Stimulated activated naive CD8-positive, alpha-beta T cell treated with anti-CD3 and anti-CD28 coated beads, Interleukin-15, Interleukin-2, amounts not matched to agents 100 U/mL and 50 U/mL, for 24 hours (primary cell): ENCODE data around the gene DYNC1H1.

Source experiments
- ATAC-seq: fragments of 150-1000 bp; cut with Tn5 transposase; one replicate; pipeline ENCODE4 v1.10.0; 2021
- DNase-seq: peaks from one replicate; pipeline ENCODE4 v3.0.0; 2021

The DYNC1H1 gene

GRCh38 chr14:101964297-101965180 is at the start of gene DYNC1H1:
TSS of gene DYNC1H1 (plus strand) at chr14:101964573. CDS start at chr14:101964692, 119 bp downstream.
- ATAC-seq, result peak; percentile 88

GRCh38 chr14:101915871-101916815 is 48.2 kb upstream of the DYNC1H1 start:
- ATAC-seq, result no peak
- no peak for DNase-seq

More at GRCh38 chr14:101964297-101965180, at the start of gene DYNC1H1:
- DNase-seq, result peak; percentile 92

- ATAC-seq, result peak; percentile 28
- no peak for DNase-seq
Observed at GRCh38 chr14:101916816-101917412, 47.5 kb upstream of the DYNC1H1 start.

- DNase-seq (no peak), ATAC-seq (no peak)
Observed at GRCh38 chr14:101917413-101918017, 46.9 kb upstream of the DYNC1H1 start.

- DNase-seq (no peak), ATAC-seq (no peak)
Observed at GRCh38 chr14:101918065-101918989, 46.0 kb upstream of the DYNC1H1 start.

GRCh38 chr14:101920271-101920670 is 44.1 kb upstream of the DYNC1H1 start:
- DNase-seq (no peak), ATAC-seq (no peak)

GRCh38 chr14:101922866-101923265 is 41.5 kb upstream of the DYNC1H1 start:
- ATAC-seq (no peak), DNase-seq (no peak)

GRCh38 chr14:101925152-101925551 is 39.2 kb upstream of the DYNC1H1 start:
- no peak for ATAC-seq
- DNase-seq, result no peak

GRCh38 chr14:101926085-101926484 is 38.3 kb upstream of the DYNC1H1 start:
- ATAC-seq, result no peak

GRCh38 chr14:101926620-101927019 is 37.8 kb upstream of the DYNC1H1 start:
- ATAC-seq, result no peak

More at GRCh38 chr14:101926085-101926484, 38.3 kb upstream of the DYNC1H1 start:
- no peak for DNase-seq

GRCh38 chr14:101927859-101928258 is 36.5 kb upstream of the DYNC1H1 start:
- DNase-seq (peak; percentile 51), ATAC-seq (peak; percentile 57)

More at GRCh38 chr14:101926620-101927019, 37.8 kb upstream of the DYNC1H1 start:
- no peak for DNase-seq

GRCh38 chr14:101928415-101928841 is 35.9 kb upstream of the DYNC1H1 start:
- ATAC-seq (no peak), DNase-seq (no peak)

GRCh38 chr14:101929096-101929495 is 35.3 kb upstream of the DYNC1H1 start:
- DNase-seq, result no peak
- ATAC-seq, result no peak

GRCh38 chr14:101929946-101930345 is 34.4 kb upstream of the DYNC1H1 start:
- DNase-seq, result no peak
- ATAC-seq, result no peak

- ATAC-seq, result no peak
Observed at GRCh38 chr14:101932673-101933072, 31.7 kb upstream of the DYNC1H1 start.

GRCh38 chr14:101933209-101933608 is 31.2 kb upstream of the DYNC1H1 start:
- DNase-seq (no peak), ATAC-seq (no peak)

More at GRCh38 chr14:101932673-101933072, 31.7 kb upstream of the DYNC1H1 start:
- no peak for DNase-seq

GRCh38 chr14:101934601-101935150 is 29.7 kb upstream of the DYNC1H1 start:
- no peak for ATAC-seq
- DNase-seq, result no peak

- no peak for DNase-seq
- ATAC-seq, result no peak
Observed at GRCh38 chr14:101937926-101938767, 26.2 kb upstream of the DYNC1H1 start.

- DNase-seq, result no peak
- peak; percentile 44 for ATAC-seq
Observed at GRCh38 chr14:101939646-101940170, 24.7 kb upstream of the DYNC1H1 start.
